Iris pigment epithelial cell (primary cell): ENCODE results near the gene NEK6.

Experiments
- DNase-seq: peaks from one replicate; pipeline ENCODE4 v3.0.0-alpha.2; 2011; ENCODE audit warnings: low read depth

Gene NEK6

DNA sequence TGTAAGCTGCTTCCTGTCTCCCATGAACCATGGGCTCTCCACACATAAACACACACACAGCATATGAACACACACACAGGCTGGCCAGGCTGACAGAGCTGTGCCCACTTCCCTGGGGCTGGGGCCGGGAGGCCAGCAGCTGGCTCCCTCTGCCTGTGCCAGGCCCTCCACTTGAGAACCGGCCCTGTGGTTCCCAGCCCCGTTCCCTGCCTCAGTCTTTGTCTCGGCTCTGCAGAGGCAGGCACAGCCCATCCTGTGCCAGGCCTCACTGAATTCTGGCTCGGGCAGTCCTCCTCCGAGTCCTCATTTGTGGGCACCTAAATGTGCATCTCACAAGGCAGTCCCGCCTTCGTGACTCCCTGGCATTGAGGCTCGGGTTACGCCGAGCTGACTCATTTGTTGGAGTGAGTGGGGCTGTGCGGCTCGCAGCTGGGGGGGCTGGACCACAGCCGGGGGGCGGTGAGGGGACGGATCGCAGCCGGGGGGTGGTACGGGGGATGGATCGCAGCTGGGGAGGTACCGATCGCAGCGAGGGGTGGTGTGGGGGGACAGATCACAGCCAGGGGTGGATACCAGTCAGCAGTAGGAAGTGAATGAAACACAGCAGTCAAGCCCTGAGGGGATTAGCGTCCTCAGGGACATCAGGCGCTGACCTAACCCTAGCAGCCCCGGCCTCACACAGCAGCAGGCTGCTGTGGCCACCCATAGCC lies 85.2 kb downstream of the NEK6 start:
- DNase-seq: peak; percentile 88

DNA sequence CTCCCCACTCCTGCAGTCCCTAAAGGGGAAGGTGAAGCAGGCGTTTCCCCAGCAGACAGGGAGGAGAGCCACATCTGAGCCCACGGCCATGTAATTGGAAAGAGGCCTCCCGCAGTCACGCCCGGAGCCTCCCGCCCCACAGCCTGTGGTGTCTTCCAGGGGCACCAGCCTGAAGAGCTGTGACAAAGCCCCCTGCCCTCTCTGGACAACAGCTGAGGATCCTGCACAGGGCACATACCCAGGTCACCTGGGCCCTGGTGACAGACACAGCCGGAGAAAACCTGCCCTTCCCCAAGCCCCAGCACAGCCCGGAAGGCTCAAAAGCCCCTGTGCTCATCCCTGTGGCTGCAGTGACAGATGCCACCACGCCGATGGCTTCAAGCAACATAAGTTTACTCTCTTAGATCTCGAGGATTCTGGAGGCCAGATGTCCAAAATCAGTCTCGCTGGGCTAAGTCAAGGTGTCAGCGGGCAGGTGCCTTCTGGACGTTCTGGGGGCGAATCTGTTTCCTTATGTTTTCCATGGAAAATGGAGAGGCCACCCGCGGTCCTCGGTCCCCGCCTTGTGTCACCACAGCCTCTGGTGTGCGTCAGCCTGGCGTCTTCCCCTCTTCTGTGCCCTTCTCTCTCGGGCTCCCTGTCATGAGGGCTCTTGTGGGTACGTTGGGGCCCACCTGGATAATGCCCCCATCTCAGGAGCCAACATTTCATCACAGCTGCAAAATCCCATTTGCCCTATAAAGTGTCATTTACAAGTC lies 86.0 kb downstream of the NEK6 start:
- no peak for DNase-seq

GRCh38 chr9:124344291-124345050 lies 86.7 kb downstream of the NEK6 start:
- no peak for DNase-seq

GRCh38 chr9:124345063-124345462 lies 87.3 kb downstream of the NEK6 start:
- no peak for DNase-seq

- DNase-seq: no peak
These were observed 88.1 kb downstream of the NEK6 start for GRCh38 chr9:124345751-124346281.

- DNase-seq: no peak
These were observed 88.8 kb downstream of the NEK6 start for GRCh38 chr9:124346347-124347163.

GRCh38 chr9:124347206-124347967 lies 89.6 kb downstream of the NEK6 start:
- DNase-seq: no peak

GRCh38 chr9:124347968-124348358 lies 90.2 kb downstream of the NEK6 start:
- DNase-seq: no peak

DNA sequence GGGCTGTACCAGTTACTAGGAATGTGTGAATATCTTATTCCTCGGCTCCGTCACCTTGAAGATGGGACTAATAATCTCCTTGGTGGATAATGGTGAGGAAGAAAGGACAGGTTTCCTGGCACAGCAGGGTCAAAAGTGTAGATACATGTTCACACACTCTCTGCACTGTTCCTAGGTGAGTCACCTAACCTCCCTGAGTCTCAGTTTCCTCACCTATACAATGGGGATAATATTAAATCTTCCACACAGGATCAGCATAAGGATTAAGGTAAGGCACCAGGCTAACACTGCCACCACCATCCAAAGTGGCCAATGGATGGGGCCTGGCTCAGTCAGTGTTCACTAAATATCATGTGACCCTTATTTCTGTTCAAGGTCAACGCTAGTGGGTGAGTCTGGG lies 90.6 kb downstream of the NEK6 start:
- no peak for DNase-seq

GRCh38 chr9:124348831-124349230 lies 91.1 kb downstream of the NEK6 start:
- no peak for DNase-seq

- DNase-seq: no peak
These were observed 91.5 kb downstream of the NEK6 start for GRCh38 chr9:124349267-124349666.

DNA sequence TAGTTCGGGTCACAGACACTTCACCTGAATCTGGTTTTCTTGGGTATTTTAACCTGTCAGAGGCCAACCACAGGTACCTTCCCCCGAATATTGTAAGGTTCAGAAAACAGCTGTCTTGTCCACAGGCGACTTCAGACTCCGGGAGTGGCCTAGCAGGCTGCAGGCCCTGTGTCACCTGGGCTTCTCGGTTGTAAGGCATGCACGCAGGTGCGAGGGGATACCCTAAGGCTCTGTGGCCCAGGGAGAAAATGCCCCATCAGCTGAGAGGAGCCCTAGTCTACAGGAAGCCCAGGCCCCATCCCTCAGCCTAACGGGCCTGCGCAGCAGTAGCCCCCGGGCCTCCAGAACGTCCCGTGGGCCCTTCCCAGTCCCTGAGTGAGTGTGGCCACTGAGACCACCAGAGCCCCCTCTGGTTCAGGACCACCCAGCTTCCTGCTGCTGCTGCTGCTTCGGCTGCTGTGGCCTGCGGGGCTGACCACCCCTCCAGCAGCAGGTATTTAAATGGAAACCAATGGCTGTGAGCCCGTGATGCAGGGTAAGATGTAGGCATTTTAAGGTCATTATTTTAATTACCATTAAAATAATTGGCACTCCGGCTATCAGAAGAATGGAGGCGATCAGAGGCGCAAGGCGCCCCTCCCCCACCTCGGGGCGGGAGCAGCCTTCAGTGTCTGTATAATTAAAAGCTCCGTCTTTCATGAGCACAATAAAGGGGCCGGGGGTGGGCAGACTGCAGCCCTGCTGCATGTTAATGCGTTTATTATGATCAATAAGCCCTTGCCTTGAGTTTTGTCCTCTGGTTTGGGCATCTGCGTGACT lies 92.1 kb downstream of the NEK6 start:
- DNase-seq: no peak

GRCh38 chr9:124350494-124351263 lies 92.9 kb downstream of the NEK6 start:
- DNase-seq: no peak

GRCh38 chr9:124351672-124352468 lies 94.1 kb downstream of the NEK6 start:
- DNase-seq: no peak

GRCh38 chr9:124352616-124353015 lies 94.9 kb downstream of the NEK6 start:
- no peak for DNase-seq

- DNase-seq: no peak
These were observed 95.5 kb downstream of the NEK6 start for GRCh38 chr9:124353166-124353768.

GRCh38 chr9:124353811-124354274 lies 96.1 kb downstream of the NEK6 start:
- DNase-seq: peak; percentile 55
